Kidney epithelial cell (primary cell): ENCODE measurements around the gene ITGB1. TPM values are rescaled to one million over a fixed set of nuclear protein-coding genes. Genes with fewer than 3 reads are reported as not detected.
"Not testable (repeated sequence)": the region's sequence is repeated elsewhere in the genome, so short reads cannot be mapped to it uniquely, and the experiment has no call there.

Experiments
- DNase-seq: peaks from one replicate; pipeline ENCODE4 v3.0.0-alpha.2; 2010; ENCODE audit warnings: low read depth
- H3K27me3 ChIP-seq: 2 replicates; pipeline ENCODE4 v1.6.0; 2011; ENCODE audit warnings: low read length; ENCODE audit not compliant: control insufficient read depth, insufficient read depth
- H3K36me3 ChIP-seq: 2 replicates; pipeline ENCODE4 v1.5.1; 2011; ENCODE audit warnings: low read length; ENCODE audit not compliant: control insufficient read depth, insufficient read depth
- H3K4me3 ChIP-seq: 2 replicates; pipeline ENCODE4 v1.5.1; 2011; ENCODE audit warnings: low read depth, mild to moderate bottlenecking, control low read depth, low read length
- total RNA-seq: library from RNA; depleted of rRNA; stranded (reverse); fragments of >200 nt; gene quantifications from 2 replicates; pipeline ENCODE4 v1.2.3, GENCODE V29; 2015
- TF ChIP-seq, protein P1 (sequence below): IDR thresholded peaks from 2 replicates; pipeline ENCODE4 v1.5.1; 2011; ENCODE audit warnings: mild to moderate bottlenecking, moderate library complexity, low read length, control low read depth, inconsistent platforms; ENCODE audit not compliant: insufficient read depth, poor library complexity, severe bottlenecking

ITGB1 gene
- 1,462 and 2,227 TPM in 2 replicates for total RNA-seq

DNA sequence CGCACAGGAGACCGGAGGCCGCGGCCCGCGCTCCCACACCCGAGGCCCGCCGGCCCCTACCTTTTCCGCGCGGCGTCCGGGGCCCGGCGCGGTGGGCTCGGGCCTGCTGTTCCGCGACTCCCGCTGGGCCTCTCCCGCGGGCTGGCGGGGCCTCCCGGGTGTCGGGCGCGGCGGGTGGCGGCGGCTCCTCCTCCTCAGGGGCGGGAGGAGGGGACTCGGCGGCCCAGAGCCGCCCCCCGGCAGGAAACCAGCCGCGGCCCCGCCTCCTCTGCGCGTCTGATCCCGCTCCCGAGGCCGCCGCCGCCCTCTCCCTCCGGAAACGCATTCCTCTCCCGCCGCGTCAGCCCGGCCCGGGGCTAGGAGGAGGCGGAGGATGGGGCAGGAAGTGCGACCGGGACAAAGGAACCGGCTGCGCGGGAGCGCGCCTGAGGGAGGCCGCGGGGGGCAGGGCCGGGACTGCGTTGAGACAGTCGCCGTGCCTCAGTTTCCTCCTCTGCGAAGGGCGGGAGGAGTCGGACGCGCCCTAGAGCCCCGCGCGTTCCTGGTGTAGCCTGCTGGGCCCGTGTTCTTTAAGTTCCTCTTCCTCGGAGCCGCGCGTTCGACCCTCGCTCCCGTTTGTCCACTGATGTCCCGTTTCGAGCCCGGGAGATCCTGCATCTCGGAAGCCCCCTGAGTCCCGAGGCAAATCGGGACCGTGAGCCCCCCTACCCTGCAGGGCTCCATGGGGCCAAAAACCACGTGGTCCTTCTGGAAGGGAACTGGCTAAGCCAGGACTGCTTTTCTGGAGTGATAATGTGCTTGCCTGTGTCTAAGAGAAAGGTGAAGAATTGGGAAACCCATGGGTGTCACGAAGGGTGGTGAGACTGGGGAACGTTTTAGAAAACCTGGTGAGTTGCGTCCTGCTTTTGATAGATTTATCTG, at the start of gene ITGB1:
Gene ITGB1, minus strand, starts transcription at position 146 of the 921 bp plus-strand sequence. CDS start 22,672 bp downstream, outside the sequence.
- TF ChIP-seq, protein P1, sequence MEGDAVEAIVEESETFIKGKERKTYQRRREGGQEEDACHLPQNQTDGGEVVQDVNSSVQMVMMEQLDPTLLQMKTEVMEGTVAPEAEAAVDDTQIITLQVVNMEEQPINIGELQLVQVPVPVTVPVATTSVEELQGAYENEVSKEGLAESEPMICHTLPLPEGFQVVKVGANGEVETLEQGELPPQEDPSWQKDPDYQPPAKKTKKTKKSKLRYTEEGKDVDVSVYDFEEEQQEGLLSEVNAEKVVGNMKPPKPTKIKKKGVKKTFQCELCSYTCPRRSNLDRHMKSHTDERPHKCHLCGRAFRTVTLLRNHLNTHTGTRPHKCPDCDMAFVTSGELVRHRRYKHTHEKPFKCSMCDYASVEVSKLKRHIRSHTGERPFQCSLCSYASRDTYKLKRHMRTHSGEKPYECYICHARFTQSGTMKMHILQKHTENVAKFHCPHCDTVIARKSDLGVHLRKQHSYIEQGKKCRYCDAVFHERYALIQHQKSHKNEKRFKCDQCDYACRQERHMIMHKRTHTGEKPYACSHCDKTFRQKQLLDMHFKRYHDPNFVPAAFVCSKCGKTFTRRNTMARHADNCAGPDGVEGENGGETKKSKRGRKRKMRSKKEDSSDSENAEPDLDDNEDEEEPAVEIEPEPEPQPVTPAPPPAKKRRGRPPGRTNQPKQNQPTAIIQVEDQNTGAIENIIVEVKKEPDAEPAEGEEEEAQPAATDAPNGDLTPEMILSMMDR = no peak
- peak within 1 kb of the TSS; percentile 97 for H3K4me3 ChIP-seq
- DNase-seq = peak; percentile 63
- H3K36me3 ChIP-seq = no peaks in the 10 kb centered on the region
- no peaks in the 10 kb centered on the region for H3K27me3 ChIP-seq

DNA sequence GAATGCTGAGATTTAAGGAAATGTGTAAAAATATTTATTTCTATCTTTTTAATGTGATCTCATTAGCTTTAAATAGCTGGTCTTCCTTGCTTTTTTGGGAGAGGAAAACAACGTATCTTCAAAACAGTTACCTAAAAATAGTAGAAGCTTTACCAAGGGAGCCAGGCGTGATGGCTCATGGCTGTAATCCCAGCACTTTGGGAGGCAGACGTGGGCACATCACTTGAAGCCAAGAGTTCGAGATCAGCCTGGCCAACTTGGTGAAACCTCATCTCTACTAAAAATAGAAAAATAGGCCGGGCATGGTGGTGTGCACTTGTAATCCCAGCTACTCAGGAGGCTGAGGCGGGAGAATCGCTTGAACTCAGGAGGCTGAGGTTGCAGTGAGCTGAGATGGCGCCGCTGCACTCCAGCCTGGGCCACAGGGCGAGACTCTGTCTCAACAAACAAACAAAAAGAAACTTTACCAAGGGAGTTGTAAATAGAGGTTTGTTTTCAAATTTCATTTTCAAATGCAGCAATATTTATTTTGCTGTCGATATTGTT, 48.4 kb upstream of the ITGB1 start:
- H3K4me3 ChIP-seq = no peak overlapping the region
- DNase-seq = no peak
- TF ChIP-seq, protein P1 = no peak
- no peaks in the 10 kb centered on the region for H3K36me3 ChIP-seq
- H3K27me3 ChIP-seq = no peaks in the 10 kb centered on the region

DNA sequence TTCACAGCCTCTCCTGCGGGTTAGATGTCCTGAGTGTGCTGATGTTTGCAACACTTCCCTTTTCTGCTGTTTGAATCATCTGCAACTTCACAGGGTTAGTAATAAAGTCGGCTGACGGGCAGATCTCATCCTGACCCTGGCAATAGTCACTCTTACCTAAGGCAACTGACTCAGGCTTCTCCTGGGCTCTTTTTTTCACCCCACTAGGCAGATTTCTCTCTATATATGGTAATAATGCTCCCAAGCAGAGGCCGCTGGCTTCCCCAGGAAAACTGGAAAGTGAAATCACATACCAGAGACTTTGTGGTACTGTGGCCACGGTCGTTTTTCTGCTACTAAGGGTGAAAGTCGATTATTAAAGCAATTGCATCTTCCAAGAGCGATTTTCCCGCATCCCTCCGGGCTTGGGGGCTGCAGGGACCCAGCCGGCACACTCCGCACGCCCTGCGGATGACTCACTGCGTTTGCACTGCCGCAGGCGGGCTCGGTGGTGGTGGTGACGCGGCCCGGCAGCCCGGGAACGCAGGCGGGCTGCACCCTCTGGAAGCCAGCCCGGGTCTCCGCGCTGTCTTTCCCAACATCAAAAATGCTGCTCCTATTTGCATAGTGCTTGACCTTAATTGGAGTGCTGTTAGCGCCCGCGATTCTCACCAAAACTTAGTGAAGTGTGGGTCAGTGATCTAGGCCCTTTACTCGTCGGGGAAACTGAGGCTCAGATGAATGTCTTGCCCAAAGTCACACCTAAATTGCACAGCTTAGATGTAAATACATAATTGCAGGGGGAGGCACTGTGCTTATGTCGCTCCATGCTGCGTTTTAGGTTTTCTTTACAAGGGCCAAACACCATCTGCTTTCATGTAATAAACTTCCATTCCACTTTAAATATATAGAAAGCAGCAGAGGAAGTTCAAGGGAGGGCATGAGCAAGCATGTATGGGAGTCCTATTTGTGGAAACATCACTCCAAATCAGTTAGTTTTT, 47.6 kb upstream of the ITGB1 start:
- DNase-seq = peak; percentile 96

DNA sequence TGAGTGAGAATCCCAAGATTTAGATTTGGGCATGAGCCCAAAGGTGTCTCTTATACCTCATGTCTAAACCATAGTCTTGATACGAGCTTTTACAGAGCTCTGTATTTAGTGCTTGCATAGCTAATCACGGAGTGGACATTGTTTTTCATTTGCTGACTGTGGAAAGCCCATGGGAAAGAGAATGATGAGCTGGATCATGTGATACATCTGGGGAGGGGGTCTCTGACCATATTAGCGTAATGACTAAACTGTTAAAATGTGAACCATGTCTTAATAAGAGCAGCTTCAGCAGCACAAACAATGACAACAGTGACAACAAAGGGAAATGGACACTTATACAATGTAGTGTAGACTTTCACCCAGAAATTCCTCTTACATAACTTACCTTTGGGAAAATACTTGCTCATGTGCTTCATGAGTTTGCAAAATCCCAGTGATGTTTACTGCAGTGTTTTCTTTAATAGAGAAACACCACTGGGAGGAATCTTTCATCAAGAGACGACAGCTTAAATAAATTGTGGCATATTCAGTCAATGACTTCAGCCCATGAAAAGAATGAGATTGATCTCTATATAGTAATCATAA, 44.0 kb upstream of the ITGB1 start:
- TF ChIP-seq, protein P1 = no peak
- Histone ChIP-seq H3K27me3 (no peaks in the 10 kb centered on the region), H3K36me3 (no peaks in the 10 kb centered on the region), H3K4me3 (no peak overlapping the region)
- DNase-seq = no peak

More for the DNA sequence above, 47.6 kb upstream of the ITGB1 start:
- TF ChIP-seq, protein P1 = no peak
- H3K4me3 ChIP-seq = peak overlapping the region; percentile 43
- no peaks in the 10 kb centered on the region for H3K27me3 ChIP-seq
- H3K36me3 ChIP-seq = no peaks in the 10 kb centered on the region

DNA sequence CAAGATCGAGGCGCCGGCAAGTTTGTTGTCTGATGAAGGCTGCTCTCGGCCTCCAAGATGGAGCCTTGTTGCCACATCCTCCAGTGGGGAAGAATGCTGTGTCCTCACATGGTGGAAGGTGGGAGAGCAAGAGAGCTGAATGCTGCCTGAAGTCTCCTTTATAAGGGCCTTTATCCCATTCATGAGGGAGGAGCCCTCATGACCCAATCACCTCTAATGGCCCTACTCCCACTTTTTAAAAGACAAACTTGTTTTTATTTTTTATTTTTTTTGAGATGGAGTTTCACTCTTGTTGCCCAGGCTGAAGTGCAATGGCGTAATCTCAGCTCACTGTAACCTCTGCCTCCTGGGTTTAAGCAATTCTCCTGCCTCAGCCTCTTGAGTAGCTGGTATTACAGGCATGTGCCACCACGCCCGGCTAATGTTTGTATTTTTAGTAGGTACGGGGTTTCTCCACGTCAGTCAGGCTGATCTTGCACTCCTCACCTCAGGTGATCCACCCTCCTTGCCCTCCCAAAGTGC, 40.1 kb upstream of the ITGB1 start:
- not testable (repeated sequence) for H3K27me3 ChIP-seq, H3K36me3 ChIP-seq, H3K4me3 ChIP-seq, DNase-seq
